ENCODE data around the gene LRP5.

- TF ChIP-seq CTCF (IDR thresholded peaks at IDR 0.05) (no peak), POLR2A (IDR thresholded peaks at IDR 0.05) (no peak), POLR2AphosphoS5 (IDR thresholded peaks at IDR 0.05; ENCODE audit: insufficient read depth in 1 of 2, low read depth in 1 of 2) (no peak)
Observed at GRCh38 chr11:68302670-68303069, 9.7 kb upstream of the LRP5 start.

All from vagina (tissue), 2 donors.